Testis (tissue), 3 donors: Measurements from ENCODE around the gene OPRM1. TPM values are rescaled to one million over a fixed set of nuclear protein-coding genes. Genes with fewer than 3 reads are reported as not detected.
"Not testable (repeated sequence)": the region's sequence is repeated elsewhere in the genome, so short reads cannot be mapped to it uniquely, and the experiment has no call there.

Source experiments
- DNase-seq: peaks from one replicate; pipeline ENCODE4 v3.0.0-alpha.2; 2019
- H3K27ac ChIP-seq, 2 donors: fragments of 200-600 bp; sonication (generic); one replicate each; pipeline ENCODE4 v1.5.1; 2019
- H3K27me3 ChIP-seq: fragments of 200-600 bp; sonication (generic); one replicate; pipeline ENCODE4 v1.5.1; 2019
- H3K36me3 ChIP-seq: fragments of 200-600 bp; sonication (generic); one replicate; pipeline ENCODE4 v1.5.1; 2017; ENCODE audit warnings: low read depth; ENCODE audit errors: missing control alignments
- H3K4me1 ChIP-seq: fragments of 200-600 bp; sonication (generic); one replicate; pipeline ENCODE4 v1.5.1; 2019
- H3K4me3 ChIP-seq, 2 donors: fragments of 200-600 bp; sonication (generic); one replicate each; pipeline ENCODE4 v1.5.1; 2017 to 2019
- H3K9me3 ChIP-seq: fragments of 200-600 bp; sonication (generic); one replicate; pipeline ENCODE4 v1.5.1; 2017
- POLR2A ChIP-seq: fragments of 450-650 bp; IDR thresholded peaks from one replicate; pipeline ENCODE4 v1.6.1; 2017; ENCODE audit warnings: antibody characterized with exemption, mild to moderate bottlenecking, moderate library complexity
- WGBS, 2 donors: methylation state at CpG; one replicate each; pipeline ENCODE4 v1.1.5; 2018; 5-methylcytosine and 5-hydroxymethylcytosine counted together
- intact Hi-C: fragments of 100-400 bp; cut with DNase I; formaldehyde crosslinking; loops from one replicate; pipeline ENCODE4 v1.15.1; 2023; ENCODE audit warnings: low total_unique reads
- polyA plus RNA-seq: library from polyadenylated mRNA; stranded (reverse); fragments of 350-450 nt; fragmentation: Illumina TruSeq; extraction: RNeasy Lipid Tissue Mini Kit (QIAGEN cat#74804); gene quantifications from one replicate; pipeline ENCODE4 v1.2.3, GENCODE V29; 2014; ENCODE audit warnings: low read depth, low replicate concordance; ENCODE audit not compliant: insufficient read depth
- total RNA-seq, 2 donors: library from RNA; depleted of rRNA; stranded (reverse); fragments of >200 nt; gene quantifications; one replicate each; pipeline ENCODE4 v1.2.3, GENCODE V29; 2016
- TF ChIP-seq, protein P1 (sequence below), 3 experiments: fragments of 450-650 bp in 2 of 3; fragments of 200-600 bp in 1 of 3; sonication (generic) in 1 of 3; IDR thresholded peaks; one replicate each; pipeline ENCODE4 v1.5.1; 2016 to 2019; ENCODE audit warnings: antibody characterized with exemption in 3 of 3, mild to moderate bottlenecking in 2 of 3, moderate library complexity in 1 of 3

The OPRM1 gene
- total and polyA plus RNA-seq, 3 donors from 2014 or later = 1.1 to 8.7 (median 4.0) TPM

DNA sequence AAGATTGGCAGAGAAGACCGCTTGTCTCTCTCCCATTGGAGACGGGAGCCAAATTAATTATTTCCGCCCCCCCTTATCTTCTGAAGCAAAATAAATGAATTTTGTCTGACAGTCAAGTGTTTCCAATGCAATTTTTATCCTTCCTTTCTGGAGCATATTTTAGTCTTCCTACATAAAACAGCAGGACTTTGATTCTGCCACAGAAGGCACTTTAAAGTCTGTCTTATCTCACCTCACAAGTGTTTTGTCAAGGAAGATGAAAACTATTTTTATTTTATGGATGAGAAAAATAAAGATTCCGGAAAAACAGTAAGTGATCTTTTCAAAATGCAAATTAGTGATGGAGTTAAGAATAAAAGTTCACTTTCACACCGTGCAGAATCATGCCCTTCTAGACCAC lies 140.4 kb downstream of the OPRM1 start:
- no peak for DNase-seq
- no peak overlapping the region for H3K4me3 ChIP-seq
- no peaks in the 10 kb centered on the region for H3K9me3 ChIP-seq
- 85 to 86% methylated on average over 5 of the region's 5 CpGs for WGBS, 2 donors
- no peaks in the 10 kb centered on the region for H3K4me1 ChIP-seq
- H3K27ac ChIP-seq = no peak overlapping the region
- H3K36me3 ChIP-seq = no peaks in the 10 kb centered on the region
- intact Hi-C loops = no loop called here
- TF ChIP-seq POLR2A = no peak
- TF ChIP-seq, protein P1, sequence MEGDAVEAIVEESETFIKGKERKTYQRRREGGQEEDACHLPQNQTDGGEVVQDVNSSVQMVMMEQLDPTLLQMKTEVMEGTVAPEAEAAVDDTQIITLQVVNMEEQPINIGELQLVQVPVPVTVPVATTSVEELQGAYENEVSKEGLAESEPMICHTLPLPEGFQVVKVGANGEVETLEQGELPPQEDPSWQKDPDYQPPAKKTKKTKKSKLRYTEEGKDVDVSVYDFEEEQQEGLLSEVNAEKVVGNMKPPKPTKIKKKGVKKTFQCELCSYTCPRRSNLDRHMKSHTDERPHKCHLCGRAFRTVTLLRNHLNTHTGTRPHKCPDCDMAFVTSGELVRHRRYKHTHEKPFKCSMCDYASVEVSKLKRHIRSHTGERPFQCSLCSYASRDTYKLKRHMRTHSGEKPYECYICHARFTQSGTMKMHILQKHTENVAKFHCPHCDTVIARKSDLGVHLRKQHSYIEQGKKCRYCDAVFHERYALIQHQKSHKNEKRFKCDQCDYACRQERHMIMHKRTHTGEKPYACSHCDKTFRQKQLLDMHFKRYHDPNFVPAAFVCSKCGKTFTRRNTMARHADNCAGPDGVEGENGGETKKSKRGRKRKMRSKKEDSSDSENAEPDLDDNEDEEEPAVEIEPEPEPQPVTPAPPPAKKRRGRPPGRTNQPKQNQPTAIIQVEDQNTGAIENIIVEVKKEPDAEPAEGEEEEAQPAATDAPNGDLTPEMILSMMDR (IDR thresholded peaks at IDR 0.05) = no peak
- no peaks in the 10 kb centered on the region for H3K27me3 ChIP-seq

DNA sequence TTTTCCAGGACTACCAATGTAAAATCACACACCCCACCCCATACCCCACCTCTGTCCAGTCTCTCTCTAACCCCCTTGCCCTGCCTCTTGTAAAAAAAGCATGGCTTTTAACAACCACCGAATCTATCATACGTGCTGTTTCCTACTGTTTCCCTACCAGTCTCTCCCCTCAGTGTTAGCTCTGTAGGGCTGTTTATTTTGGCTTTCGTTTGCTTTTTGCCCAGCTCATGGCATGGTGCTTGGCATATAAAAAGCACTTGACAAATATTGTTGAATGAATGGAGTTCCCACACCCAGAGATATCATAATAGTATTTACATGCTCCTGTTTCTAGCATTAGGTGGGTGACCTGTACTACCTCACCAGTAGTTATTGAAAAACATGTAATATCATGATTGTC lies 148.2 kb downstream of the OPRM1 start:
- intact Hi-C loops = no loop called here
- TF ChIP-seq, protein P1 (IDR thresholded peaks at IDR 0.05) = no peak
- TF ChIP-seq POLR2A = no peak
- Histone ChIP-seq H3K36me3 (no peaks in the 10 kb centered on the region), H3K9me3 (no peaks in the 10 kb centered on the region), H3K4me3 (no peak overlapping the region), H3K27me3 (no peaks in the 10 kb centered on the region), H3K4me1 (no peaks in the 10 kb centered on the region), H3K27ac (no peak overlapping the region)
- DNase-seq = no peak
- 86 to 92% methylated on average over 3 of the region's 3 CpGs for WGBS, 2 donors

DNA sequence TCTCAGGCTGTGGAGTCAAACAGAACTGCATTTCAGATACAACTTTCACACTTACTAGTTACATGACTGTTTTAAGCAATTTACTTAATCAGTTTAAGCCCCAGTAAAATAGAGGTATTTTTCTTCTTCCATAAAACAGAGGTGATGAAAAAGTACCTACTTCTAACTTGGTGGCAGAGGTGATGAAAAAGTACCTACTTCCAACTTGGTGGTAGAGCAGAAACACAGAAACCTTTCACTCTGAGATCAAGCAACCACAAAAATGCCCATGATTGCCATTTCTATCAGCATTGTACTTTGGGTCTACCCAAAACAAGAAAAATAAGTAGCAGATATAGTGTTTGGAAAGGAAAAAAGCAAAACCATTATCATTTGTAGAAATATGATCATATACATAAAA lies 148.7 kb downstream of the OPRM1 start:
- Histone ChIP-seq H3K36me3 (no peaks in the 10 kb centered on the region), H3K9me3 (no peaks in the 10 kb centered on the region), H3K4me3 (no peak overlapping the region), H3K4me1 (no peaks in the 10 kb centered on the region), H3K27ac (no peak overlapping the region), H3K27me3 (no peaks in the 10 kb centered on the region)
- DNase-seq = no peak
- intact Hi-C loops = no loop called here
- no peak for TF ChIP-seq POLR2A
- TF ChIP-seq, protein P1 (IDR thresholded peaks at IDR 0.05) = no peak

DNA sequence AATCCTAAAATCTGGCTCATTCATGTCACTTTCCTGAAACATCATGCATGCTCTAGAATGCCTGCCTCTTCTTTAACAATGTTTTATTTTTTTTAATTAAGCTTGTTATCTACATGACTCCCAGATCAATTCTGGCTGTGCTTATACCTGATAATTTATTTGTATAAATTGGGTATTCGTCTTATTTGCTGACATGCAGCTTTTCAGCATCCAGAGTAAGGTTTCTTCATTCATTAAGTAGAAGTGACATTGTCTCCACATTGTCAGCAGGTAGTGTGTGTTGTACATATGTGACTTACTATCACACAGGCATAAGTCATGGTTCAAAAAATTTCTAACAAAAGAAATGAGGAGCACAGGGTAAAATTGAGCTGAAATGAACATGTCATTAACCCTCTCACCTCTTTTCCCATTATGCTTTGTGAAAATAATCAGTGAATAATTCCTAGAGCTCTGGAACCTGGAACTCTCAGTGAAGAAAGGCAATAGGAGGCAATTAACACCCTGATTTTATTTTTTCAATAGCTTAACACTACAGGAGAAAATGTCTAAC lies 157.4 kb downstream of the OPRM1 start:
- no peak for TF ChIP-seq POLR2A
- H3K27me3 ChIP-seq = no peaks in the 10 kb centered on the region
- WGBS, 2 donors = 72 to 75% methylated on average over 1 of the region's 1 CpG
- intact Hi-C loops = no loop called here
- H3K36me3 ChIP-seq = no peaks in the 10 kb centered on the region
- no peak overlapping the region for H3K27ac ChIP-seq
- H3K4me3 ChIP-seq = no peak overlapping the region
- H3K4me1 ChIP-seq = no peaks in the 10 kb centered on the region
- DNase-seq = no peak
- H3K9me3 ChIP-seq = no peaks in the 10 kb centered on the region

DNA sequence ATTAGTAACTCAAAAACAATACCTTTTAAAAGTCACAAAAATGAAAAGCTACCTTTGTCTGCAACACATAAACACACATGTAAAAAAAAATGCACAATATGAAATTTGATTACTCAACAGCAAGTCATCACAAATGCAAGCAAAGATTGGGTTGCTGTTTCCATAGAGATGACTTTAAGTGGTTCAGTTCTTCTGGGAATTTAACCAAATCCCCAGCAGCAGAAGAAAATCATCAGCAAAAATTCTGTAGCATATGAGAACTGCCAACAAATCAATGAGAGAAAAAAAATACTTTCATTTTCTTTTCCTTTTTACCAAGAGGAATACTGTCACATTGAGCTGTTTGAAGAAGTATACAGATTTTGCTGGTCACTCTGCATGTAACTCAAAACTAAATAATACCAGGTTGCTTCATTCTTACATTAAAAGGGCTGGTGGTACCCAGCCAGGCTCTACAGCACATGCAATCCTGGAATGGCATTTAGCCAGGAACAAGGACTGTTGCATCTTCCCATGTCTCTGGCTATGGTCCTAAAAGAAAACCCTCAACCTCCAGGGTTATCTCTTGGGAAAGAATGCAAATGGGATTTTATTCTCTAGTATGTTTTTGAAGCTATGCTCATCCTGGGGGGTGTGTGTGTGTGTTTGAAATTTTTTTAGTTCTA lies 158.3 kb downstream of the OPRM1 start:
- Histone ChIP-seq H3K4me1 (no peaks in the 10 kb centered on the region), H3K27ac (no peak overlapping the region), H3K9me3 (no peaks in the 10 kb centered on the region), H3K36me3 (no peaks in the 10 kb centered on the region), H3K4me3 (no peak overlapping the region), H3K27me3 (no peaks in the 10 kb centered on the region)
- no peak for TF ChIP-seq POLR2A
- intact Hi-C loops = no loop called here
- no peak for DNase-seq

DNA sequence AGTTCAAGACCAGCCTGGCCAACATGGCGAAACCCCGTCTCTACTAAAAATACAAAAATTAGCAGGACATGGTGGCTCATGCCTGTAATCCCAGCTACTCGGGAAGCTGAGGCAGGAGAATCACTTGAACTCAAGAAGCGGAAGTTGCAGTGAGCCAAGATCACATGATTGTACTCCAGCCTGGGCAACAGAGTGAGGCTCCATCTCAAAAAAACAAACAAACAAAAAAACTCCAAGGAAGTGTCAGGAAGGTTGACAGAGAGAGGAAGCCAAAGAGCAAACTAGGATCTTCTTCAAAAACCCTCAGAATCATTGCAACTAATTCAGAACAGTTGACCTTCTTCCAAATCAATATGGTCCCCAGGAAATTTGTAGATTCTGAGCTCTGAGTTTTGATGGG lies 162.6 kb downstream of the OPRM1 start:
- DNase-seq, H3K9me3 ChIP-seq, H3K36me3 ChIP-seq, H3K4me1 ChIP-seq, intact Hi-C loops, H3K4me3 ChIP-seq, H3K27ac ChIP-seq, H3K27me3 ChIP-seq: not testable (repeated sequence)
- WGBS, 2 donors = 86 to 93% methylated on average over 4 of the region's 4 CpGs
